ENCODE results near the gene PSMC1. TPM values are rescaled to one million over a fixed set of nuclear protein-coding genes. Genes with fewer than 3 reads are reported as not detected.

Gene PSMC1
- total RNA-seq, 3 donors from 2014 or later: 74.4 to 170 (median 117) TPM

DNA sequence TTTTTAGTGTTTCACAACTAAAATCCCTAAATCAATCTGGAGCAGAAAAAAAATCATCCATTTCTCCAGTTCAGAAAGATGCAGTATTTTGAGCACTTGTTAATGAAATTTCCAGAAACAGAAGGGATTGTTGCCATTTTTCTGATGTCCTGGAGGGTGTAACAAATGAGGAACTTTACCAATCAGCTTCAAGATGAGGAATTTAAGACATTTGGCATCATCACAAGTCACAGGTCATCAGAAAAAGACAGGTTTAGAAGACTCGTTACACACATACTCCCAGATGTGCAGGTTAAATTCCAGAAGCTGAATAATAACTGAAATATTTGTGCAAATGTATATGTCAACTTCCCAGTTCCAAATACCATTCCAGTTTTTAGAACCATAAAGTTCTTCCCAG lies 482 bp upstream of the PSMC1 start:
- intact Hi-C loops (cut with DNase I; ENCODE audit: low total_unique reads): no loop called here
- Histone ChIP-seq H3K9me3 (no peaks in the 10 kb centered on the region), H3K27ac (peak overlapping the region in 1 of 2 donors; percentile 84)

DNA sequence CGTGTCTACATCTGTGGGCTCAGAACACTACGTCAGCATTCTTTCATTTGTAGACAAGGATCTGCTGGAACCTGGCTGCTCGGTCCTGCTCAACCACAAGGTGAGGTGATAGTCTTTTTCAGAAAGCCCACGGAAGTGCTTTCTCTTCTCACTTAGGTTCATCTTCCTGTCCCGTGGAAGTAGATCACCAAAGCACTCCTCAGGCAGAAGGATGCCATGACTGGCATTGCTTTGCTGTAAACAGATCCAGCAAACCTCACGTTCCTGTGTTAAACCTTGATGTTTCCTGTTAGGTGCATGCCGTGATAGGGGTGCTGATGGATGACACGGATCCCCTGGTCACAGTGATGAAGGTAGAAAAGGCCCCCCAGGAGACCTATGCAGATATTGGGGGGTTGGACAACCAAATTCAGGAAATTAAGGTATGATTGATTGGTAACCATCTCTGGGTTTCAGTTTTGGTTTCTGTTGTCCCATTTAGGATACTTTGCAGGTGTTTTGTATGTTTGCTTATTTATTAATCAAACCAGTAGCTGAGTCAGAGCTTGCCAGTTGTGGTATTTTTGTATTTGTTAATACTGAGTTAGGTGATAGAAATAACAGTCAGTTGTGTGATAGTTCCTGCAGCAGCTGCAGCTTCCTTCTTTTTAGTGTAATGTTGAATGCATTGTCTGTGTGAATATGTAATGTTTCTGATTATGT lies 7.5 kb downstream of the PSMC1 start:
- intact Hi-C loops (cut with DNase I; ENCODE audit: low total_unique reads): no loop called here
- no peaks in the 10 kb centered on the region for H3K36me3 ChIP-seq
- H3K4me3 ChIP-seq: no peak overlapping the region
- TF ChIP-seq POLR2A (IDR thresholded peaks at IDR 0.05): no peak
- TF ChIP-seq POLR2AphosphoS5 (IDR thresholded peaks at IDR 0.05): no peak
- TF ChIP-seq, protein P1, sequence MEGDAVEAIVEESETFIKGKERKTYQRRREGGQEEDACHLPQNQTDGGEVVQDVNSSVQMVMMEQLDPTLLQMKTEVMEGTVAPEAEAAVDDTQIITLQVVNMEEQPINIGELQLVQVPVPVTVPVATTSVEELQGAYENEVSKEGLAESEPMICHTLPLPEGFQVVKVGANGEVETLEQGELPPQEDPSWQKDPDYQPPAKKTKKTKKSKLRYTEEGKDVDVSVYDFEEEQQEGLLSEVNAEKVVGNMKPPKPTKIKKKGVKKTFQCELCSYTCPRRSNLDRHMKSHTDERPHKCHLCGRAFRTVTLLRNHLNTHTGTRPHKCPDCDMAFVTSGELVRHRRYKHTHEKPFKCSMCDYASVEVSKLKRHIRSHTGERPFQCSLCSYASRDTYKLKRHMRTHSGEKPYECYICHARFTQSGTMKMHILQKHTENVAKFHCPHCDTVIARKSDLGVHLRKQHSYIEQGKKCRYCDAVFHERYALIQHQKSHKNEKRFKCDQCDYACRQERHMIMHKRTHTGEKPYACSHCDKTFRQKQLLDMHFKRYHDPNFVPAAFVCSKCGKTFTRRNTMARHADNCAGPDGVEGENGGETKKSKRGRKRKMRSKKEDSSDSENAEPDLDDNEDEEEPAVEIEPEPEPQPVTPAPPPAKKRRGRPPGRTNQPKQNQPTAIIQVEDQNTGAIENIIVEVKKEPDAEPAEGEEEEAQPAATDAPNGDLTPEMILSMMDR (IDR thresholded peaks at IDR 0.05): no peak
- no peaks in the 10 kb centered on the region for H3K27me3 ChIP-seq
- no peak overlapping the region for H3K27ac ChIP-seq
- DNase-seq (ENCODE audit: low spot score in 2 of 2): no peak
- no peaks in the 10 kb centered on the region for H3K4me1 ChIP-seq
- H3K9me3 ChIP-seq: no peaks in the 10 kb centered on the region

More for the DNA sequence above, 482 bp upstream of the PSMC1 start:
- Histone ChIP-seq H3K4me3 (peak overlapping the region; percentile 89 to 95 (median 92)), H3K4me1 (no peaks in the 10 kb centered on the region), H3K36me3 (no peaks in the 10 kb centered on the region), H3K27me3 (peaks cover 0 to 7% of the 10 kb centered on the region in 2 donors)
- no peak for DNase-seq (ENCODE audit: low spot score in 2 of 2)
- TF ChIP-seq POLR2A (IDR thresholded peaks at IDR 0.05): no peak
- no peak for TF ChIP-seq POLR2AphosphoS5 (IDR thresholded peaks at IDR 0.05)
- TF ChIP-seq, protein P1 (IDR thresholded peaks at IDR 0.05): no peak

DNA sequence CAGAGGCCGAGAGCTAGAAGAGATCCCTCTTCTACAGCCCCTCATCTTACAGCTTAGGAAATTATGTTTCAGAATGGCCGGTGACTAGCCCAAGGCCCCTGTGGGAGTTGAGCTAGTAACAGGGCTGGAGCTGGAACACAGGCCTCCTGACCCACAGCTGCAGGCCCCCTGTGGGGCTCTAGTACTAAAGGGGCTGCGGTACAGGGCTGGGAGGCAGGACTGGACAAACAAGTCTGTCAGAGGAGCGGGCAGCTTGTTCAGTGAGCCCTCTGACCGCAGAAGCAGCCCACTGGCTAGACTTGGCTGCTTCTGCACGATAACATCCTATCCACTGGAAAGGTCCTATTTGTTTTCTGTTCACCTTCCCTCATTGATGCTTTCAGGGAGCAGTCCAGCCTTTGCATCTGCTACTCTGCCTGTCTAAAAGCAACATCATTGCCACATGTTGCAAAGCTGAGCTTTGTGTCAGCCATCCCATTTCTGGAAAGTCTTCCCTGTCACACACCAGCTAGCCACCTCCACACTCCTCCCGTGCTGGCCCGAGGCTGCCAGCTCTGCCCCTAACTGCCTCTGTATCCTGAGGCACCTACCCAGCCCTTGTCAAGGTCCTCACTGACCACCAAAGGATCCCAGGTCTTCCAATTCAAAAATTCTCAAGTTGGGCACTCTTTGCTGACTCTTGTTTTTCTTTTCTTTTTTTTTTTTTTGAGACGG lies 10.2 kb downstream of the PSMC1 start:
- H3K27ac ChIP-seq: no peak overlapping the region
- TF ChIP-seq, protein P1 (IDR thresholded peaks at IDR 0.05): no peak
- TF ChIP-seq POLR2A (IDR thresholded peaks at IDR 0.05): no peak
- TF ChIP-seq POLR2AphosphoS5 (IDR thresholded peaks at IDR 0.05): no peak
- no peak overlapping the region for H3K4me3 ChIP-seq
- no peaks in the 10 kb centered on the region for H3K9me3 ChIP-seq
- intact Hi-C loops (cut with DNase I; ENCODE audit: low total_unique reads): loop anchor here (5.0 kb wide), 1 partner anchor 501 kb away; no protein-coding TSS in a partner anchor
- no peaks in the 10 kb centered on the region for H3K4me1 ChIP-seq
- peaks cover 7% of the 10 kb centered on the region for H3K36me3 ChIP-seq
- DNase-seq (ENCODE audit: low spot score in 2 of 2): no peak
- H3K27me3 ChIP-seq: no peaks in the 10 kb centered on the region

DNA sequence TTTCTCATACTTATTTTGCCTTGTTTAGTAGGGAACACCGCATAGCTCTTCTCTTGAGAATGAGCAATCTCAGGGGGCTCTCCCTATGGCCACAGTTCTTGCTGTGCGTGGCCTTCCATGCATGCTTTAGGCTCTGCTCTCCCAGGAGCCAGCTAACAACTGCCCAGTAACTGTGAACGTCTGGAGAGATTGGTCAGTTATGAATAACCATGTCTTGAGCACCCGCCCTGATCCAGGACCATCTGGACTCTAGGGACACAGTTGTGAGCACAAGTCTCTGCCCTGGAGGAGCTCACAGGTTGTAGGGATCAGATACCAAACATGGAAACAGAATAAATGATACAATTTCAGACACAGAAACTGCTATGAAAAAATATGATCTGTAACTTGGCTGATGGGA lies 12.1 kb downstream of the PSMC1 start:
- Histone ChIP-seq H3K27me3 (no peaks in the 10 kb centered on the region), H3K9me3 (no peaks in the 10 kb centered on the region), H3K4me1 (no peaks in the 10 kb centered on the region), H3K36me3 (peaks cover 8% of the 10 kb centered on the region), H3K4me3 (no peak overlapping the region), H3K27ac (no peak overlapping the region)
- DNase-seq (ENCODE audit: low spot score in 2 of 2): no peak
- no peak for TF ChIP-seq POLR2A (IDR thresholded peaks at IDR 0.05)
- TF ChIP-seq, protein P1 (IDR thresholded peaks at IDR 0.05): no peak
- TF ChIP-seq POLR2AphosphoS5 (IDR thresholded peaks at IDR 0.05): no peak
- intact Hi-C loops (cut with DNase I; ENCODE audit: low total_unique reads): loop anchor here (5.0 kb wide), 1 partner anchor 499 kb away; no protein-coding TSS in a partner anchor

DNA sequence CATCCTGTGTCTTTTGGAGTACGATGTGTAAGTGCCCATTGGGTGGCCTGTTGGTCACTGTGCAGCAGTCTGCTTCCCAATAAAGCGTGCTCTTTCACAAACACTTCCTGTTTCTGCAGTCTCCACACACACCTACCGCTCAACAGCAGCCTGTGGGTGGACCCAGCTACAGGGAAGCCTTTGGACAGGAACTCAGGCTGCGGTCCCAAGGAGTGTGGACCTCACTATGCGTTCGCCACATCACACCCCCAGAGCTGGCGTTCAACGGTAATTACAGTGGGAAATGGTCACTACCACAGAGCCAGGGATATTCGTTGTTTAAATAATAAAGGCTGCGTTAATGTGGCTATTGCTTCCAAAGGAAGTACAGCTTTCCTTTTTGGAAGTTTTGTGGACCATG lies 16.2 kb downstream of the PSMC1 start:
- Histone ChIP-seq H3K27me3 (no peaks in the 10 kb centered on the region), H3K9me3 (no peaks in the 10 kb centered on the region), H3K4me1 (no peaks in the 10 kb centered on the region), H3K36me3 (peaks cover 8% of the 10 kb centered on the region), H3K4me3 (no peak overlapping the region), H3K27ac (no peak overlapping the region)
- TF ChIP-seq POLR2A (IDR thresholded peaks at IDR 0.05): no peak
- intact Hi-C loops (cut with DNase I; ENCODE audit: low total_unique reads): no loop called here
- DNase-seq (ENCODE audit: low spot score in 2 of 2): no peak
